Measurements from ENCODE around the gene SMAD9.

Gene SMAD9

GRCh38 chr13:36818804-36819738 lies 101.0 kb downstream of the SMAD9 start, which contains the start of gene RFXAP:
Gene RFXAP, plus strand, starts transcription at chr13:36819222. Its CDS starts 136 bp downstream, at chr13:36819358.
- peak; percentile 5 for TF ChIP-seq CTCF (IDR thresholded peaks at IDR 0.05; ENCODE audit: low read depth, low read length, missing control alignments)
- peak within 1 kb of the TSS; percentile 65 for H3K4me3 ChIP-seq (replicated peaks; ENCODE audit: low read depth, low read length)
- DNase-seq (ENCODE audit: extremely low read depth, low read depth) = peak; percentile 43

GRCh38 chr13:36817996-36818803 lies 101.8 kb downstream of the SMAD9 start:
- DNase-seq (ENCODE audit: extremely low read depth, low read depth) = no peak
- TF ChIP-seq CTCF (IDR thresholded peaks at IDR 0.05; ENCODE audit: low read depth, low read length, missing control alignments) = no peak
- H3K4me3 ChIP-seq (replicated peaks; ENCODE audit: low read depth, low read length) = peak overlapping the region; percentile 65

GRCh38 chr13:36815062-36815461 lies 105.0 kb downstream of the SMAD9 start:
- TF ChIP-seq CTCF (IDR thresholded peaks at IDR 0.05; ENCODE audit: low read depth, low read length, missing control alignments) = peak; percentile 30
- no peak for DNase-seq (ENCODE audit: extremely low read depth, low read depth)
- H3K4me3 ChIP-seq (replicated peaks; ENCODE audit: low read depth, low read length) = no peak overlapping the region

- no peak overlapping the region for H3K4me3 ChIP-seq (replicated peaks; ENCODE audit: low read depth, low read length)
- no peak for TF ChIP-seq CTCF (IDR thresholded peaks at IDR 0.05; ENCODE audit: low read depth, low read length, missing control alignments)
- DNase-seq (ENCODE audit: extremely low read depth, low read depth) = no peak
These were observed 105.6 kb downstream of the SMAD9 start for GRCh38 chr13:36814465-36814864.

- no peak for DNase-seq (ENCODE audit: extremely low read depth, low read depth)
- no peak overlapping the region for H3K4me3 ChIP-seq (replicated peaks; ENCODE audit: low read depth, low read length)
- no peak for TF ChIP-seq CTCF (IDR thresholded peaks at IDR 0.05; ENCODE audit: low read depth, low read length, missing control alignments)
These were observed 106.8 kb downstream of the SMAD9 start for GRCh38 chr13:36813225-36813624.

- TF ChIP-seq CTCF (IDR thresholded peaks at IDR 0.05; ENCODE audit: low read depth, low read length, missing control alignments) = no peak
- no peak for DNase-seq (ENCODE audit: extremely low read depth, low read depth)
- H3K4me3 ChIP-seq (replicated peaks; ENCODE audit: low read depth, low read length) = no peak overlapping the region
These were observed 112.4 kb downstream of the SMAD9 start for GRCh38 chr13:36807616-36808015.
